ENCODE measurements around the gene DNAH3. TPM values are rescaled to one million over a fixed set of nuclear protein-coding genes. Genes with fewer than 3 reads are reported as not detected.
"Not testable (repeated sequence)": the region's sequence is repeated elsewhere in the genome, so short reads cannot be mapped to it uniquely, and the experiment has no call there.

Gene DNAH3
- total RNA-seq, 1 donor from 2014 or later, result 1.0 TPM

DNA sequence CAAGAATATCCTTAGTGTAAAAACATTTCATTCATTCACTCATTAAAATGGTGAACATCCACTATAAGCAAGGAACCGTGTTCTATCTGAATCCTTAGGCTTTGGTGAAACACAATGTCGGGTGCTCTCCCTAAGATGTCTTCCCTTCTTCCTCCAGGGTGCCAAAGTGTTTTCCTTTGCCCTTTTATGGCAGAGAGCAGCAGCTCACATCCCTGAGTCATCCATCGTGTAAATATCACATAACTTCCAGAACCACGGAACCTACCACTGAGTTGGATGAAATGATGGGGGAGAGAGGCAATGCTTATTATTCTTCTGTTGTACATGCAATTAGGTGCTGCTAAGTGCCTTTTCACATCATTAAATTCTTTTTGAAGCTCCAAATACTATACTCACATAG is 50.2 kb downstream of the DNAH3 start:
- no peak overlapping the region for H3K9ac ChIP-seq (ENCODE audit: low read depth in 1 of 3, low read length in 3 of 3)
- no peaks in the 10 kb centered on the region for H3K27me3 ChIP-seq (ENCODE audit: control insufficient read depth in 3 of 3, insufficient read depth in 3 of 3, low read length in 3 of 3)
- H3K36me3 ChIP-seq (ENCODE audit: control insufficient read depth in 3 of 3, insufficient read depth in 3 of 3, low read length in 3 of 3), result no peaks in the 10 kb centered on the region
- H3K27ac ChIP-seq (ENCODE audit: low read depth, low read length), result no peak overlapping the region
- no peaks in the 10 kb centered on the region for H3K4me1 ChIP-seq (ENCODE audit: control insufficient read depth in 3 of 3, insufficient read depth in 3 of 3, low read length in 3 of 3)
- no peak overlapping the region for H3K4me3 ChIP-seq (ENCODE audit: low read length in 3 of 3)
- no peaks in the 10 kb centered on the region for H3K9me3 ChIP-seq (ENCODE audit: control insufficient read depth in 3 of 3, low read length in 3 of 3)

GRCh38 chr16:21097151-21097550 is 53.5 kb downstream of the DNAH3 start:
- Histone ChIP-seq H3K4me1 (ENCODE audit: control insufficient read depth in 3 of 3, insufficient read depth in 3 of 3, low read length in 3 of 3) (no peaks in the 10 kb centered on the region), H3K4me3 (ENCODE audit: low read length in 3 of 3) (no peak overlapping the region), H3K9ac (ENCODE audit: low read depth in 1 of 3, low read length in 3 of 3) (no peak overlapping the region), H3K9me3 (ENCODE audit: control insufficient read depth in 3 of 3, low read length in 3 of 3) (no peaks in the 10 kb centered on the region), H3K27ac (ENCODE audit: low read depth, low read length) (no peak overlapping the region), H3K27me3 (ENCODE audit: control insufficient read depth in 3 of 3, insufficient read depth in 3 of 3, low read length in 3 of 3) (no peaks in the 10 kb centered on the region), H3K36me3 (ENCODE audit: control insufficient read depth in 3 of 3, insufficient read depth in 3 of 3, low read length in 3 of 3) (no peaks in the 10 kb centered on the region)

DNA sequence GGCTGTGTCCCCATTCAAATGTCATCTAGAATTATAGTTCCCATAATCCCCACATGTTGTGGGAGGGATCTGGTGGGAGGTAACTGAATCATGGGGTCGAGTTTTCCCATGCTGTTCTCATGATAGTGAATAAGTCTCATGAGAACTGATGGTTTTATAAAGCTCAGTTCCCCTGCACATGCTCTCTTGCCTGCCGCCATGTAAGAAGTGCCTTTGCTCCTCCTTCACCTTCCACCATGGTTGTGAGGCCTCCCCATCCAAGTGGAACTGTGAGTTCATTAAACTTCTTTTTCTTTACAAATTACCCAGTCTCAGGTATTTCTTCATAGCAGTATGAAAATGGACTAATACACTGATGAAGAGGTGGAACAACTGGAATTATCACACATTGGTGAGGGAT is 55.9 kb downstream of the DNAH3 start:
- not testable (repeated sequence) for H3K9ac ChIP-seq (ENCODE audit: low read depth in 1 of 3, low read length in 3 of 3); H3K36me3 ChIP-seq (ENCODE audit: control insufficient read depth in 3 of 3, insufficient read depth in 3 of 3, low read length in 3 of 3)

GRCh38 chr16:21092951-21093350 is 57.7 kb downstream of the DNAH3 start:
- peaks cover 0 to 3% (median 0%) of the 10 kb centered on the region in 3 donors for H3K27me3 ChIP-seq (ENCODE audit: control insufficient read depth in 3 of 3, insufficient read depth in 3 of 3, low read length in 3 of 3)

More for the DNA sequence above, 55.9 kb downstream of the DNAH3 start:
- H3K9me3 ChIP-seq (ENCODE audit: control insufficient read depth in 3 of 3, low read length in 3 of 3); H3K4me3 ChIP-seq (ENCODE audit: low read length in 3 of 3); H3K27me3 ChIP-seq (ENCODE audit: control insufficient read depth in 3 of 3, insufficient read depth in 3 of 3, low read length in 3 of 3); H3K27ac ChIP-seq (ENCODE audit: low read depth, low read length); H3K4me1 ChIP-seq (ENCODE audit: control insufficient read depth in 3 of 3, insufficient read depth in 3 of 3, low read length in 3 of 3): not testable (repeated sequence)

GRCh38 chr16:21088646-21089538 is 61.8 kb downstream of the DNAH3 start:
- no peak overlapping the region for H3K4me3 ChIP-seq (ENCODE audit: low read length in 3 of 3)
- no peak overlapping the region for H3K27ac ChIP-seq (ENCODE audit: low read depth, low read length)
- peaks cover 0 to 3% (median 0%) of the 10 kb centered on the region in 3 donors for H3K27me3 ChIP-seq (ENCODE audit: control insufficient read depth in 3 of 3, insufficient read depth in 3 of 3, low read length in 3 of 3)
- no peaks in the 10 kb centered on the region for H3K9me3 ChIP-seq (ENCODE audit: control insufficient read depth in 3 of 3, low read length in 3 of 3)
- no peaks in the 10 kb centered on the region for H3K4me1 ChIP-seq (ENCODE audit: control insufficient read depth in 3 of 3, insufficient read depth in 3 of 3, low read length in 3 of 3)
- H3K36me3 ChIP-seq (ENCODE audit: control insufficient read depth in 3 of 3, insufficient read depth in 3 of 3, low read length in 3 of 3), result no peaks in the 10 kb centered on the region
- no peak overlapping the region for H3K9ac ChIP-seq (ENCODE audit: low read depth in 1 of 3, low read length in 3 of 3)

More at GRCh38 chr16:21092951-21093350, 57.7 kb downstream of the DNAH3 start:
- no peak overlapping the region for H3K27ac ChIP-seq (ENCODE audit: low read depth, low read length)
- H3K9ac ChIP-seq (ENCODE audit: low read depth in 1 of 3, low read length in 3 of 3), result no peak overlapping the region
- no peaks in the 10 kb centered on the region for H3K4me1 ChIP-seq (ENCODE audit: control insufficient read depth in 3 of 3, insufficient read depth in 3 of 3, low read length in 3 of 3)
- H3K9me3 ChIP-seq (ENCODE audit: control insufficient read depth in 3 of 3, low read length in 3 of 3), result no peaks in the 10 kb centered on the region
- no peaks in the 10 kb centered on the region for H3K36me3 ChIP-seq (ENCODE audit: control insufficient read depth in 3 of 3, insufficient read depth in 3 of 3, low read length in 3 of 3)
- H3K4me3 ChIP-seq (ENCODE audit: low read length in 3 of 3), result no peak overlapping the region

DNA sequence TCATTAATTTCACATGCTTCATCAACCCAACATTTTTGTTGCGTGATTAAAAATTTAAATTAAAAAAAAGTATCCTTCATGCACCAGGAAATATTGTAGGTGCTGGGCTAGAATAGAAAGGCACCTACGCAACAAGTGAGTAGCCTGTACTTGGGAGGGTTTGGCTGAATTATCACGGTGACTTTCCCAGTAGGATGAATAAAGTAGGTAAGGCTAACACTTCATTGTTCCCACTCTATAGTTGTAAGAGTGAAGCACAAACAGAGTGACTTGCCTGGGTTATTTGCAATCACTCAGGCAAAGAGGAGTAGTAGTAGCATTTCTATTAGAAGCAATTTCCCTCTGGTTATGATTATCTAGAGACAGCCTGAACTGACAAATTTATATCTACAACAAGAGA is 62.5 kb downstream of the DNAH3 start:
- peaks cover 0 to 3% (median 0%) of the 10 kb centered on the region in 3 donors for H3K27me3 ChIP-seq (ENCODE audit: control insufficient read depth in 3 of 3, insufficient read depth in 3 of 3, low read length in 3 of 3)
- no peaks in the 10 kb centered on the region for H3K9me3 ChIP-seq (ENCODE audit: control insufficient read depth in 3 of 3, low read length in 3 of 3)
- no peaks in the 10 kb centered on the region for H3K4me1 ChIP-seq (ENCODE audit: control insufficient read depth in 3 of 3, insufficient read depth in 3 of 3, low read length in 3 of 3)
- no peak overlapping the region for H3K4me3 ChIP-seq (ENCODE audit: low read length in 3 of 3)
- no peak overlapping the region for H3K9ac ChIP-seq (ENCODE audit: low read depth in 1 of 3, low read length in 3 of 3)
- H3K27ac ChIP-seq (ENCODE audit: low read depth, low read length), result no peak overlapping the region
- H3K36me3 ChIP-seq (ENCODE audit: control insufficient read depth in 3 of 3, insufficient read depth in 3 of 3, low read length in 3 of 3), result no peaks in the 10 kb centered on the region

GRCh38 chr16:21084631-21085225 is 65.9 kb downstream of the DNAH3 start:
- no peaks in the 10 kb centered on the region for H3K9me3 ChIP-seq (ENCODE audit: control insufficient read depth in 3 of 3, low read length in 3 of 3)
- H3K27ac ChIP-seq (ENCODE audit: low read depth, low read length), result no peak overlapping the region
- H3K4me3 ChIP-seq (ENCODE audit: low read length in 3 of 3), result no peak overlapping the region
- H3K36me3 ChIP-seq (ENCODE audit: control insufficient read depth in 3 of 3, insufficient read depth in 3 of 3, low read length in 3 of 3), result no peaks in the 10 kb centered on the region
- H3K27me3 ChIP-seq (ENCODE audit: control insufficient read depth in 3 of 3, insufficient read depth in 3 of 3, low read length in 3 of 3), result peaks cover 0 to 3% (median 0%) of the 10 kb centered on the region in 3 donors
- H3K4me1 ChIP-seq (ENCODE audit: control insufficient read depth in 3 of 3, insufficient read depth in 3 of 3, low read length in 3 of 3), result no peaks in the 10 kb centered on the region
- H3K9ac ChIP-seq (ENCODE audit: low read depth in 1 of 3, low read length in 3 of 3), result no peak overlapping the region

GRCh38 chr16:21083729-21084268 is 66.8 kb downstream of the DNAH3 start:
- Histone ChIP-seq H3K4me3 (ENCODE audit: low read length in 3 of 3) (no peak overlapping the region), H3K27ac (ENCODE audit: low read depth, low read length) (no peak overlapping the region), H3K9ac (ENCODE audit: low read depth in 1 of 3, low read length in 3 of 3) (no peak overlapping the region), H3K4me1 (ENCODE audit: control insufficient read depth in 3 of 3, insufficient read depth in 3 of 3, low read length in 3 of 3) (no peaks in the 10 kb centered on the region), H3K9me3 (ENCODE audit: control insufficient read depth in 3 of 3, low read length in 3 of 3) (no peaks in the 10 kb centered on the region), H3K27me3 (ENCODE audit: control insufficient read depth in 3 of 3, insufficient read depth in 3 of 3, low read length in 3 of 3) (no peaks in the 10 kb centered on the region), H3K36me3 (ENCODE audit: control insufficient read depth in 3 of 3, insufficient read depth in 3 of 3, low read length in 3 of 3) (no peaks in the 10 kb centered on the region)

- Histone ChIP-seq H3K4me1 (ENCODE audit: control insufficient read depth in 3 of 3, insufficient read depth in 3 of 3, low read length in 3 of 3) (no peaks in the 10 kb centered on the region), H3K27ac (ENCODE audit: low read depth, low read length) (no peak overlapping the region), H3K9ac (ENCODE audit: low read depth in 1 of 3, low read length in 3 of 3) (no peak overlapping the region), H3K27me3 (ENCODE audit: control insufficient read depth in 3 of 3, insufficient read depth in 3 of 3, low read length in 3 of 3) (no peaks in the 10 kb centered on the region), H3K4me3 (ENCODE audit: low read length in 3 of 3) (no peak overlapping the region), H3K9me3 (ENCODE audit: control insufficient read depth in 3 of 3, low read length in 3 of 3) (no peaks in the 10 kb centered on the region), H3K36me3 (ENCODE audit: control insufficient read depth in 3 of 3, insufficient read depth in 3 of 3, low read length in 3 of 3) (no peaks in the 10 kb centered on the region)
These were observed 69.3 kb downstream of the DNAH3 start for GRCh38 chr16:21081329-21081728.

DNA sequence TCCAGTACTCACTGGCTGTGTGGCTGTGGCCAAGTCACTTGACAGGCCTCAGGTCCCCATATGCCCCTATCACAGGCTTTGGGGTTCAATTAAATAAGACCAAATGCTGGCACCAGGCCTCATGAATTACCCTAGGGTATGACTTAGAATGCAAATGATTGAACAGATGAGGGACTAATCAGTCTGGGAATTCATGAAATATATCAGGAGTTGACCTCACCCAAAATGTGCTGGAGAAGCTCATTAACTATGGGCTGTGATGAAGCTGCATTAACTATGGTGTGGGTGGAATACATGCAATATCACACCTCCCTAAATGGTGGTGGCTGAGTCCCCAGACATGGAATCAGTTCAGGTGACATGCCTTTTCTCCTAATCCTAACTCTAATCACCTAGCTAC is 72.1 kb downstream of the DNAH3 start:
- Histone ChIP-seq H3K27me3 (ENCODE audit: control insufficient read depth in 3 of 3, insufficient read depth in 3 of 3, low read length in 3 of 3) (no peaks in the 10 kb centered on the region), H3K36me3 (ENCODE audit: control insufficient read depth in 3 of 3, insufficient read depth in 3 of 3, low read length in 3 of 3) (no peaks in the 10 kb centered on the region), H3K27ac (ENCODE audit: low read depth, low read length) (no peak overlapping the region), H3K4me1 (ENCODE audit: control insufficient read depth in 3 of 3, insufficient read depth in 3 of 3, low read length in 3 of 3) (no peaks in the 10 kb centered on the region), H3K9ac (ENCODE audit: low read depth in 1 of 3, low read length in 3 of 3) (no peak overlapping the region), H3K4me3 (ENCODE audit: low read length in 3 of 3) (no peak overlapping the region), H3K9me3 (ENCODE audit: control insufficient read depth in 3 of 3, low read length in 3 of 3) (no peaks in the 10 kb centered on the region)
